PC-3 (cell line): Measurements from ENCODE around the gene FAM168A. TPM values are rescaled to one million over a fixed set of nuclear protein-coding genes. Genes with fewer than 3 reads are reported as not detected.

Experiments used
- ATAC-seq: fragments of 200-7000 bp; cut with Tn5 transposase; 2 replicates; pipeline ENCODE4 v1.9.1; 2020; ENCODE audit warnings: mild to moderate bottlenecking, moderate library complexity
- BruUV-seq: library from RNA; stranded (reverse); fragments of 400-500 nt; replicated peaks from 2 replicates; lab custom pipeline; 2021; lab: Mats Ljungman, UMichigan
- CTCF ChIA-PET: fragments of 300-600 bp; sonication (Branson Sonifier 250); formaldehyde crosslinking; loops from one replicate; lab custom pipeline; 2022; ENCODE audit warnings: antibody characterized with exemption; lab: Charles Lee
- POLR2A ChIA-PET: fragments of 300-600 bp; sonication (Branson Sonifier 250); formaldehyde crosslinking; loops from one replicate; lab custom pipeline; 2022; ENCODE audit warnings: antibody characterized with exemption; ENCODE audit not compliant: unreplicated experiment; lab: Charles Lee
- DNase-seq: peaks from one replicate; pipeline ENCODE4 v3.0.0-alpha.2; 2015
- H2AFZ ChIP-seq: fragments of 300-600 bp; sonication (generic); 2 replicates; pipeline ENCODE4 v1.6.0; 2016; ENCODE audit warnings: antibody characterized with exemption, low read length
- H3F3A ChIP-seq: fragments of 300-600 bp; sonication (generic); one replicate; pipeline ENCODE4 v1.6.0; 2017; ENCODE audit warnings: antibody characterized with exemption, low read length, control low read depth, mild to moderate bottlenecking; ENCODE audit not compliant: unreplicated experiment
- H3K27ac ChIP-seq: fragments of 300-600 bp; sonication (generic); 2 replicates; pipeline ENCODE4 v1.5.1; 2016; ENCODE audit warnings: mild to moderate bottlenecking, low read length
- H3K27me3 ChIP-seq: fragments of 300-600 bp; sonication (generic); 2 replicates; pipeline ENCODE4 v1.6.1; 2016; ENCODE audit warnings: low read length, mixed read lengths
- H3K36me3 ChIP-seq: fragments of 300-600 bp; sonication (generic); 2 replicates; pipeline ENCODE4 v1.6.1; 2016; ENCODE audit warnings: low read depth, mixed run types, low read length, mixed read lengths
- H3K4me1 ChIP-seq: fragments of 300-600 bp; sonication (generic); 2 replicates; pipeline ENCODE4 v1.5.1; 2016; ENCODE audit warnings: low read length; ENCODE audit not compliant: insufficient read depth
- H3K4me2 ChIP-seq: fragments of 300-600 bp; sonication (generic); 2 replicates; pipeline ENCODE4 v1.6.0; 2016; ENCODE audit warnings: low read length
- H3K4me3 ChIP-seq: fragments of 300-600 bp; sonication (generic); 2 replicates; pipeline ENCODE4 v1.5.1; 2016; ENCODE audit warnings: mild to moderate bottlenecking, low read length, mixed read lengths
- H3K79me2 ChIP-seq: fragments of 300-600 bp; sonication (generic); 2 replicates; pipeline ENCODE4 v1.6.1; 2017; ENCODE audit warnings: low read length, mixed read lengths
- H3K9ac ChIP-seq: fragments of 300-600 bp; sonication (generic); 2 replicates; pipeline ENCODE4 v1.6.0; 2016; ENCODE audit warnings: mild to moderate bottlenecking, low read length
- H3K9me2 ChIP-seq: fragments of 300-600 bp; sonication (generic); replicated peaks from 2 replicates; pipeline ENCODE4 v1.6.1; 2016; ENCODE audit warnings: mixed run types, low read length, mixed read lengths
- H3K9me3 ChIP-seq: fragments of 300-600 bp; sonication (generic); 2 replicates; pipeline ENCODE4 v1.6.1; 2016; ENCODE audit warnings: low read length, mixed read lengths
- H4K20me1 ChIP-seq: fragments of 300-600 bp; sonication (generic); 2 replicates; pipeline ENCODE4 v1.6.1; 2016; ENCODE audit warnings: low read length, mixed read lengths
- EZH2 ChIP-seq: fragments of 300-600 bp; sonication (generic); IDR thresholded peaks from one replicate; pipeline ENCODE4 v1.6.1; 2017; ENCODE audit warnings: antibody characterized with exemption, mild to moderate bottlenecking, low read length; ENCODE audit not compliant: unreplicated experiment
- EZH2phosphoT487 ChIP-seq: fragments of 300-600 bp; sonication (generic); IDR thresholded peaks from 2 replicates; pipeline ENCODE4 v1.6.1; 2018; ENCODE audit warnings: mild to moderate bottlenecking, antibody characterized with exemption, low read length, borderline replicate concordance
- intact Hi-C: fragments of 100-400 bp; cut with micrococcal nuclease; formaldehyde crosslinking; loops from 2 replicates; pipeline ENCODE4 v1.9.0; 2023
- total RNA-seq: library from RNA; depleted of rRNA; stranded (reverse); fragments of >200 nt; gene quantifications from 2 replicates; pipeline ENCODE4 v1.2.3, GENCODE V29; 2014
- TF ChIP-seq, protein P1 (sequence below): fragments of 300-600 bp; sonication (generic); conservative IDR thresholded peaks from 2 replicates; pipeline ENCODE4 v1.5.1; 2017; ENCODE audit warnings: antibody characterized with exemption, low read depth, mild to moderate bottlenecking, low read length

The FAM168A gene
- total RNA-seq, 1 experiment from 2014 or later, result 24.5 TPM

DNA sequence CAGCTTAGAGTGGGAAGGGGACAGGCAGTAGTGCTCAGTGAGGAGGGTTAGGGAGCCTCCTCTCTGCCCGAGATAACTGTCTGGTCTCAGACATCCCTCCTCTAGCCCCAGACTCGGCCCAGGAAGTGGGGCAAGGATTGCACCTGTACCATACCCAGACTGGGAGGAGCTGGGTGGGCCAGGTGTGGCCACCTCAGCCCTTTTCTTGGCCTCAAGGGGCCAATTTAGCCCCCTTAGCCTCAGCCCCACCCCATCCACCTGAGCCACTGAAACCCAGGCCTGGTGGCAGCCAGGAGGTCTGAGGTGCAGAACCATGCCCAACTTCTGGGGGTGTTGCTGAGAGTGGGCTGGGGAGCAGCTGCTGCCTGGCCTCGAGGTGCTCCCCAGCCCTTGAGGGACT is 215.2 kb downstream of the FAM168A start:
- TF ChIP-seq EZH2 (no peak), EZH2phosphoT487 (no peak)
- TF ChIP-seq, protein P1, sequence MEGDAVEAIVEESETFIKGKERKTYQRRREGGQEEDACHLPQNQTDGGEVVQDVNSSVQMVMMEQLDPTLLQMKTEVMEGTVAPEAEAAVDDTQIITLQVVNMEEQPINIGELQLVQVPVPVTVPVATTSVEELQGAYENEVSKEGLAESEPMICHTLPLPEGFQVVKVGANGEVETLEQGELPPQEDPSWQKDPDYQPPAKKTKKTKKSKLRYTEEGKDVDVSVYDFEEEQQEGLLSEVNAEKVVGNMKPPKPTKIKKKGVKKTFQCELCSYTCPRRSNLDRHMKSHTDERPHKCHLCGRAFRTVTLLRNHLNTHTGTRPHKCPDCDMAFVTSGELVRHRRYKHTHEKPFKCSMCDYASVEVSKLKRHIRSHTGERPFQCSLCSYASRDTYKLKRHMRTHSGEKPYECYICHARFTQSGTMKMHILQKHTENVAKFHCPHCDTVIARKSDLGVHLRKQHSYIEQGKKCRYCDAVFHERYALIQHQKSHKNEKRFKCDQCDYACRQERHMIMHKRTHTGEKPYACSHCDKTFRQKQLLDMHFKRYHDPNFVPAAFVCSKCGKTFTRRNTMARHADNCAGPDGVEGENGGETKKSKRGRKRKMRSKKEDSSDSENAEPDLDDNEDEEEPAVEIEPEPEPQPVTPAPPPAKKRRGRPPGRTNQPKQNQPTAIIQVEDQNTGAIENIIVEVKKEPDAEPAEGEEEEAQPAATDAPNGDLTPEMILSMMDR, result no peak
- Histone ChIP-seq H3K27ac (no peak overlapping the region), H4K20me1 (peaks cover 82% of the 10 kb centered on the region), H3K9me2 (no peaks in the 10 kb centered on the region), H3K79me2 (peaks cover 100% of the 10 kb centered on the region), H3K9ac (no peak overlapping the region), H3K9me3 (no peaks in the 10 kb centered on the region), H3K4me2 (no peak overlapping the region), H3K27me3 (no peaks in the 10 kb centered on the region), H3K4me1 (peaks cover 18% of the 10 kb centered on the region), H2AFZ (no peak overlapping the region), H3K36me3 (peaks cover 5% of the 10 kb centered on the region; the same call in 1 of the 2 replicates), H3K4me3 (no peak overlapping the region), H3F3A (no peaks in the 10 kb centered on the region)
- CTCF ChIA-PET, result no interaction called here
- ATAC-seq (no peak), DNase-seq (no peak)
- BruUV-seq, result no TSS peak
- POLR2A ChIA-PET, result no interaction called here
- intact Hi-C loops, result no loop called here

- DNase-seq (no peak), ATAC-seq (no peak)
- no peaks in the 10 kb centered on the region for H3K9me2 ChIP-seq
- H4K20me1 ChIP-seq, result peaks cover 82% of the 10 kb centered on the region
- H3F3A ChIP-seq, result no peaks in the 10 kb centered on the region
- H3K9ac ChIP-seq, result no peak overlapping the region
- no peak overlapping the region for H3K27ac ChIP-seq
- no peak overlapping the region for H3K4me3 ChIP-seq
- no peaks in the 10 kb centered on the region for H3K27me3 ChIP-seq
- no peaks in the 10 kb centered on the region for H3K9me3 ChIP-seq
- BruUV-seq, result no TSS peak
- TF ChIP-seq EZH2 (no peak), EZH2phosphoT487 (no peak)
- TF ChIP-seq, protein P1, result no peak
- intact Hi-C loops, result no loop called here
- H3K4me2 ChIP-seq, result no peak overlapping the region
- peaks cover 100% of the 10 kb centered on the region for H3K79me2 ChIP-seq
- peaks cover 24% of the 10 kb centered on the region for H3K4me1 ChIP-seq
- CTCF ChIA-PET, result no interaction called here
- POLR2A ChIA-PET, result no interaction called here
- no peak overlapping the region for H2AFZ ChIP-seq
- peaks cover 5% of the 10 kb centered on the region; the same call in 1 of the 2 replicates for H3K36me3 ChIP-seq
Measured at GRCh38 chr11:73382183-73382582, 215.7 kb downstream of the FAM168A start.

- DNase-seq, result no peak
- Histone ChIP-seq H3K4me3 (no peak overlapping the region), H3K9me2 (no peaks in the 10 kb centered on the region), H3K36me3 (peaks cover 5% of the 10 kb centered on the region; the same call in 1 of the 2 replicates), H4K20me1 (peaks cover 81% of the 10 kb centered on the region), H3K4me1 (peaks cover 24% of the 10 kb centered on the region), H3K79me2 (peaks cover 100% of the 10 kb centered on the region), H2AFZ (no peak overlapping the region), H3K27ac (no peak overlapping the region), H3K4me2 (no peak overlapping the region), H3K27me3 (no peaks in the 10 kb centered on the region), H3K9ac (no peak overlapping the region), H3F3A (no peaks in the 10 kb centered on the region), H3K9me3 (no peaks in the 10 kb centered on the region)
- TF ChIP-seq, protein P1, result no peak
- TF ChIP-seq EZH2phosphoT487 (no peak), EZH2 (no peak)
- no TSS peak for BruUV-seq
- ChIA-PET CTCF (no interaction called here), POLR2A (no interaction called here)
- ATAC-seq, result no peak
- intact Hi-C loops, result no loop called here
Measured at GRCh38 chr11:73381589-73381988, 216.3 kb downstream of the FAM168A start.
